Caki2 (cell line): ENCODE results near the gene QKI. TPM values are rescaled to one million over a fixed set of nuclear protein-coding genes. Genes with fewer than 3 reads are reported as not detected.

Experiments used
- DNase-seq: peaks from one replicate; pipeline ENCODE4 v3.0.0-alpha.2; 2015; ENCODE audit warnings: low read depth
- in situ Hi-C: cut with HindIII; loops from 2 replicates; pipeline ENCODE4 v1.10.0; 2016; ENCODE audit warnings: low sequenced_read_pairs, low pct_unique_long_range_greater_than_20kb, mixed read lengths
- total RNA-seq: library from RNA; depleted of rRNA; stranded (reverse); fragments of >200 nt; shearing (Covaris generic); gene quantifications from 2 replicates; pipeline ENCODE4 v1.2.3, GENCODE V29; 2014; ENCODE audit warnings: low replicate concordance

QKI gene
- total RNA-seq, 1 experiment from 2014 or later: 76.1 TPM

DNA sequence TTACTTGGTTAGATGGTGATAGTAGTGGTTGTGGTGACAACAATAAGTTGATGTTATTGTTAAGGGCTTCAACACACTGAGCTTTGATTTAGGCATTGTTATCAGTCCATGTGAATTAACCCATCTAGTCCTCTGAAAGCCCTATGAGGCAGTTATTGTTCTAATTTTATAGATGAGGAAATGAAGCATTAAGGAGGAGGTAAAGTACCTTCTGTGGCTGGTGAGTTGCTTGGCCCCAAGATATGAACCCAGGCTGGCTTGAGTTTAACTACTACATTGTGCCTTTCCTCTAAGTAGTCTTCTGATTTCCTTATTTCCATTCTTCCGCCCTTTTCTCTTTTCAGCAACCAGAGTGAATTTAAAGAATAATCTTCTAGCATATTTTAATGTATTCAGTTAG, 81.7 kb downstream of the QKI start:
- DNase-seq: no peak
- in situ Hi-C loops: no loop called here

DNA sequence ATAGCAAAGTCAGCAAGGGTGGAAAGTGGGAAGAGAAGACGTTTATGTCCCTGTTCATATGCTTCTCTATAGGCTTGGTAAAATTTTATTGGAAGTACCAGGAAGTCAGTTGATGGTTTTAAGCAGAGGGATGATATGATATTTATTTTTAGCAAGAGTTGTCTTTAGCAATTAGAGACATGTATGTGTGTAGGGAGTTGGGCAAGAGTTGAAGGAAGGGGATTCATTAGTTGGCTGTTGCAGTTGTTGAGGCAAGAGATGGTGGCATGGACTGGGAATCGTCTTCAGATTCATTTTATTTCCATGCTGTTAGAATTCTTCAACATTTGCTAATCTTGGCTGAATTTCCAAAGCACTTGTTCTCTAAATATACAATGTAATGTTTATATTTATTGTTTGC, 85.6 kb downstream of the QKI start:
- DNase-seq: no peak
- in situ Hi-C loops: no loop called here

DNA sequence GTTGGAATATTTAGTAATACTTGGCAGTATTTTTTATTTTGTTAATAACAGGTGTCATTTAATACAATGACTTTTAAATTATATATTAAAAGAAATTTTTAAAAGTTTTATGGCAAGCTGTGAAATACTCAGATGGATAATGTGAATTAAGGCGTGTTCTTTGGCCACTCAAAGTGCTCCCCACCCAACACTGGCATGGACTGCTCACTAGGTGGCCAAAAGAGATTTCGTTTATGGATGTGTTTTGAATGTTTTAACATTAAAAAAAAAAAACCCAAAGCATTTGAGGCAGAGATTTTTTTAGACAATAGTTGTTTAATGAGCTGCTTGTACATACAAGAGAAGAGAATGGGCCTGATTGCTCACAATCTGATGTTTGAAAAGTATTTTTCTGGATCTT, 86.5 kb downstream of the QKI start:
- in situ Hi-C loops: no loop called here

GRCh38 chr6:163501439-163501838, 86.9 kb downstream of the QKI start:
- DNase-seq: no peak
- in situ Hi-C loops: no loop called here

More for the DNA sequence above, 86.5 kb downstream of the QKI start:
- no peak for DNase-seq

DNA sequence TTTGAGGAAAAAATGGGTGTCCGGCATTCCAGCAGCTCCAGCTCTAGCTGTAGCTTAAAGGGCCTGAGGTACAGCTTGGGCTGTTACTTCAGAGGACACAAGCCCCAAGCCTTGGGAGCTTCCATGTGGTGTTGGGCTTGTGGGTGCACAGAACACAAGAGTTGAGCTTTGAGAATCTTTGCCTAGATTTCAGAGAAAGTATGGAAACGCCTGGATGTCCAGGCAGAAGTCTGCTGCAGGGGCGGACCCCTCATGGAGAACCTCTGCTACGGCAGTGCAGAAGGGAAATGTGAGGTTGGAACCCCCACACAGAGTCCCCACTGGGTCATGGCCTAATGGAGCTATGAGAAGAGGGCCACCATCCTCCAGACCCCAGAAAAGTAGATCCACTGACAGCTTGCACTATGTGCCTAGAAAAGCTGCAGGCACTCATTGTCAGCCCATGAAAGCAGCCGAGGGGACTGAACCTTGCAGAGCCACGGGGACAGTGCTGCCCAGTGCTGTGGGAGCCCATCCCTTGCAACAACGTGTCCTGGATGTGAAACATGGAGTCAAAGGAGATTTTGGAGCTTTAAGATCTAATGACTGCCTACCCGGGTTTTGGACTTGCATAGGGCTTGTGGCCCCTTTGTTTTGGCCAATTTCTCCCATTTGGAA, 90.6 kb downstream of the QKI start:
- in situ Hi-C loops: no loop called here
- no peak for DNase-seq

DNA sequence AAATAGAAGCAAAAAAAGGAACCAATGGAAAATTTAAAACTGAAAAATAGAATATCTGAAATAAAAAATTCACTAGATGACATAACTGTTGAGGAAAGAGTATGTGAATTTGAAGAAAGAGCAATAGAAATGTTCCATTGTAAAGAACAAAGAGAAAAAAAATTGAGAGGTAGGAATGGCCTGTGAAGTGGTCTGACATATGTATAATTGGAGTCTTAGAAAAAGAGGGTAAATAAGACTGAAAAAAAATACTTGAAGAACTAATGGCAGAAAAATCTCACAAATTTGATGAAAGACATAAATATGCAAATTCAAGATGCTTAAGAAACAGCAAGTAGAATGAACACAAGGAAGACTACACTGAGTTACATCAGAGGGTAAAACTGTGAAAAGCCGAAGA, 93.4 kb downstream of the QKI start:
- in situ Hi-C loops: no loop called here
- peak; percentile 13 for DNase-seq

- in situ Hi-C loops: no loop called here
- no peak for DNase-seq
Measured at GRCh38 chr6:163513003-163513402, 98.5 kb downstream of the QKI start.

DNA sequence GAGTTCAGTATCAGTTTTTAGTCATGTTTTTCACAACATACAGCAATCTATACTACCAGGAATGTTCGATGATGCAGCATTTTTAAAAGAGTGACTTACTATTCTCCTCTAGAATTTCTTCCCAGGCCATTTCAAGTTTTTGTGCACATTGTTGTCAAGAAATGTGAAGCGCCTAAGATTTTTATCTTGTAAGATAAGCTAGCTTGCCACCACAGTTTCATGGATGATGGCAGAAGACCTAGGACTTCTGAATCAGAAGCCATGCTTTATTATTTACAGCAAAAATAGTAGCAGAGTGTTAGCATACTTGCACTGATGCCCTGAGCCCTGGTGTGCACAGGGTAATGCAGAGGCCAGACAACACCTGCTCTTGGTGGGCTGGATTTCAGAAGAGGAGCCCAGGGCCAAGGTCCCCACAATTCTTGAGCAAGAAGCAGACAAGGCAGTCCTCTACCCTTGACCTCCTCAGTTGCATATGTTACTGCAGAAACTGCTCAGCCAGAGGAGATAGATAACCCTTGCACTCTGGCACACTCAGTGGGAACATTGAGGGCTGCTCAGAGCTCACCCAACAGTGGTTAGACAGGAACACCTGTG, 99.2 kb downstream of the QKI start:
- in situ Hi-C loops: no loop called here

GRCh38 chr6:163516908-163517307, 102.4 kb downstream of the QKI start:
- DNase-seq: no peak
- in situ Hi-C loops: no loop called here

More for the DNA sequence above, 99.2 kb downstream of the QKI start:
- DNase-seq: no peak

- DNase-seq: no peak
- in situ Hi-C loops: no loop called here
Measured at GRCh38 chr6:163520956-163521355, 106.4 kb downstream of the QKI start.

GRCh38 chr6:163522033-163522432, 107.5 kb downstream of the QKI start:
- DNase-seq: no peak
- in situ Hi-C loops: no loop called here

- in situ Hi-C loops: no loop called here
- DNase-seq: no peak
Measured at GRCh38 chr6:163525926-163526325, 111.4 kb downstream of the QKI start.

DNA sequence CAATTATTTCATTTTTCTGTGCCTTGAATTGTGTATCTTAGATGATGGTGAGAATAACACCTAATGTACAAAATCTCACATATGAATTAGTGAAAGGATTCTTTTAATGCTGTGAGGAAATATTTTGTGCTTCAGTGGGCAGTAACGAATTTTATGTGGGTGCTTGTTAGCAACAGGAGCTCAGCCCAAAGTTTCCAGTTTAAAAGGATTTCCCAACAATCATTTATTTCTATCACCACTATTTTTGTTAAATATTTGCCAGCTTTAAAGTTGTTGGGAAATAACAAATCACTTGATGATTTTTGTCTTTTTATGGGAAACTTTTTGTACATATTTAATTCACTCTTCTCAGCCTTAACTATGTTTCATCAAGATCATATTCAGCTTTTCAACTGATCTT, 111.8 kb downstream of the QKI start:
- in situ Hi-C loops: no loop called here
- no peak for DNase-seq

GRCh38 chr6:163527291-163527690, 112.8 kb downstream of the QKI start:
- in situ Hi-C loops: no loop called here
- DNase-seq: no peak

DNA sequence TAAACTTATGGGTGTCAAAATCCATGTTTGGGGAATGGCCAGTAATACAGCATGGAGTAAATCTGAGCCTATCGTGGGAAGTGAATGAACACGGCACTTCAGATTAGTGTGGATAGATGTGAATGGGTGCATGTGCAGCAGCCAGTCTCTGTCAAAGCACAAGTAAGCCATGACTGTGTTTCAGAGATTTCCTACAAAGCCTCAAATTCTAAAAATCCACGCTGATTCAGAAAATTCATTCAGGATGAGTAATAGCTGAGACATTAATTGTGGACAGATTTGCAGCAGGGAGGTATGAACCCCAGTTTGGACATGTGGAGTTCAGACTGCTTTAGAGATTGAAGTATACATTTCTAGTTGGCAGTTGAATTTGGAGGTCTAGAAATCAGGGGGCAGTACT, 115.1 kb downstream of the QKI start:
- DNase-seq: peak; percentile 8
- in situ Hi-C loops: no loop called here

- DNase-seq: no peak
Measured at GRCh38 chr6:163530406-163530805, 115.9 kb downstream of the QKI start.

DNA sequence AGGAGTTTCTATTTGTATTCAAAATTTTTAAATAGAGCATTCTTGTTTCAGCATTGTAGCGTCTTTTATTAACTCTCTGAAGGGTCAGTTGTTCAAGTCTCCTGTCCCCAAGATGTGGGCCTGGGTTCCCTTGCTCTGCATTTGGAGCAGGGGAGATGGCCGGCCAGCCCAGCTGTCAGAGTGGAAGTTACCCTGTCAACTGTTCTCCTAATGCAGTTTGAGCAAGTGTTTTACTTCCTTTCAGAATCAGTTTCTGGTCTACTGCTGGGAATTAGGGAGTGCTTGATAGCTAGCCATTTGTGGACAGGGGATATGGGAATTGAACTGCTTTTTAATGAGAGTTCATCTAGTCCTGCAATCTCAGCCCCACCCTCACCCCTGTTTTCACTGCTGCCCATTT, 116.6 kb downstream of the QKI start:
- DNase-seq: no peak
- in situ Hi-C loops: no loop called here

More at GRCh38 chr6:163530406-163530805, 115.9 kb downstream of the QKI start:
- in situ Hi-C loops: no loop called here

DNA sequence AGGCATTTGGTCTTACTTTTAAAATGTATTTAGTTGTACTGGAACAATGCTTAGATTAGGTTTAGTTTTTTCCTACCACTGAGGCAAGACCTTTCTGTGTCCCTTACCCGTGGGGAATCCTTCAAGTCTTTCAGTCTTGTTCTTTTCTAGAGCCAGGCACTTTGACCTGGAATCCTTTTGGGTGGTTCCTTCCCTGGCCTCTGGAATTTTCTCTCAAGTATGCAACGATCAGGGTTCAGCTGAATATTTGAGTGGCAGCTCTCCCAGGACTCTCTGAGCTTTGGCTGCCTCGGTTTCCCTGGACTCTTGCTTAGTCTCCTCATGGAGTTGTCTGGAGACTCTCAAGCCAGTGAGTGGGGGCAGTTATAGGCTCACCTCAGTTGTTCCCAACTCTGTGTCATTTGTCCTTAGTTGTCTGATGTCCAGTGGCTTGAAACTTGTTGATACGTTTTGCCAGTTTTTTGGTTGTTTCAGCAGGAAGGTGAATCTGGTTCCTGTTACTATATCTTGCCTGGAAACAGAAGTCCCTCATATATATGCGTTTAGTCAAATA, 118.1 kb downstream of the QKI start:
- in situ Hi-C loops: no loop called here
- no peak for DNase-seq

DNA sequence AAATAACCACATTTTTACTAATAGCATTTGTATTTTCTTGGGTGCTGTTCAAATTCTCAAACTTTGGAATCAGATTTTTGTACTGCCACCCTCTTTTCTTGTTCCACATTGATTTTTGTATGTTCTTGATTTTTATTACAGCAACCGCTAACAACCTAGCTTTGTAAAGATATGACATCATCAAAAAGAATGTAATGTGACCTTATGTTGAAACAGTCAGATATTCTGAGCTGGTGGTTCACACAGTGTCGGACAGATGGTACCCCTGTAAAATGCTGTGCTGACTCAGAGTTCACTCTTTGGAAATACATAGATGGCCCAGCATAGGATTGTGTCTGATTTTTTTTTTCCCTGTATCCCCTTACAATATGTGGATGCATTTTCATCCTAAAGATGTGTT, 118.9 kb downstream of the QKI start:
- peak; percentile 10 for DNase-seq

DNA sequence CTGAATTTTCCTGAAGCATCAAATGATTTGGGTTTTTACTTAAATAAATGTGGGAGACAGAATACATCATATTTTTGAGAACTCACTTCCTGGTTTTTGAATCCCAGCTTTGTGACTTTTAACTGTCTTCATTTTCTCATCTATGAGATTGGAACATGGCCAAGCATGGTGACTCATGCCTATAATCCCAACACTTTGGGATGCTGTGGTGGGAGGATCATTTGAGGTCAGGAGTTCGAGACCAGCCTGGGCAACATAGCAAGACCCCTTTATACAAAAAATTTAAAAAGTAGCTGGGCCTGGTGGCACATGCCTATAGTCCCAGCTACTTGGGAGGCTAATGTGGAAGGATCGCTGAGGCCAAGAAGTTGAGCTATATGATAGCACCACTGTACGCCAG, 122.3 kb downstream of the QKI start:
- peak; percentile 30 for DNase-seq
- in situ Hi-C loops: no loop called here

More for the DNA sequence above, 118.9 kb downstream of the QKI start:
- in situ Hi-C loops: no loop called here
